ENCODE results near the gene ATP8A1. TPM values are rescaled to one million over a fixed set of nuclear protein-coding genes. Genes with fewer than 3 reads are reported as not detected.

Gene ATP8A1
- total and polyA plus RNA-seq, 4 donors = 0.65 to 15.9 (median 5.9) TPM

GRCh38 chr4:42523066-42523718 lies 133.7 kb downstream of the ATP8A1 start:
- WGBS = 76% methylated on average over 3 of the region's 3 CpGs
- DNase-seq (ENCODE audit: low spot score) = no peak
- no peak overlapping the region for H3K27ac ChIP-seq (ENCODE audit: low read depth in 1 of 2, low read length in 2 of 2)
- H3K36me3 ChIP-seq (ENCODE audit: control insufficient read depth in 4 of 4, insufficient read depth in 3 of 4, low read depth in 1 of 4, low read length in 3 of 4) = peaks cover 0 to 4% (median 0%) of the 10 kb centered on the region in 4 donors
- H3K4me1 ChIP-seq (ENCODE audit: control insufficient read depth in 4 of 4, insufficient read depth in 4 of 4, low read length in 3 of 4) = no peaks in the 10 kb centered on the region
- no peaks in the 10 kb centered on the region for H3K9me3 ChIP-seq (ENCODE audit: control insufficient read depth in 4 of 4, low read length in 3 of 4)
- no peak overlapping the region for H3K4me3 ChIP-seq (ENCODE audit: low read depth in 1 of 3, low read length in 3 of 3)
- TF ChIP-seq SP1 (IDR thresholded peaks at IDR 0.05) (no peak), FOXA2 (IDR thresholded peaks at IDR 0.05) (no peak), HNF4G (IDR thresholded peaks at IDR 0.05) (no peak)
- TF ChIP-seq, protein P1, sequence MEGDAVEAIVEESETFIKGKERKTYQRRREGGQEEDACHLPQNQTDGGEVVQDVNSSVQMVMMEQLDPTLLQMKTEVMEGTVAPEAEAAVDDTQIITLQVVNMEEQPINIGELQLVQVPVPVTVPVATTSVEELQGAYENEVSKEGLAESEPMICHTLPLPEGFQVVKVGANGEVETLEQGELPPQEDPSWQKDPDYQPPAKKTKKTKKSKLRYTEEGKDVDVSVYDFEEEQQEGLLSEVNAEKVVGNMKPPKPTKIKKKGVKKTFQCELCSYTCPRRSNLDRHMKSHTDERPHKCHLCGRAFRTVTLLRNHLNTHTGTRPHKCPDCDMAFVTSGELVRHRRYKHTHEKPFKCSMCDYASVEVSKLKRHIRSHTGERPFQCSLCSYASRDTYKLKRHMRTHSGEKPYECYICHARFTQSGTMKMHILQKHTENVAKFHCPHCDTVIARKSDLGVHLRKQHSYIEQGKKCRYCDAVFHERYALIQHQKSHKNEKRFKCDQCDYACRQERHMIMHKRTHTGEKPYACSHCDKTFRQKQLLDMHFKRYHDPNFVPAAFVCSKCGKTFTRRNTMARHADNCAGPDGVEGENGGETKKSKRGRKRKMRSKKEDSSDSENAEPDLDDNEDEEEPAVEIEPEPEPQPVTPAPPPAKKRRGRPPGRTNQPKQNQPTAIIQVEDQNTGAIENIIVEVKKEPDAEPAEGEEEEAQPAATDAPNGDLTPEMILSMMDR (IDR thresholded peaks at IDR 0.05; ENCODE audit: low read depth, low read length, missing input control) = no peak
- no peak overlapping the region for H3K9ac ChIP-seq (ENCODE audit: low read depth in 1 of 2, low read length in 2 of 2)
- H3K27me3 ChIP-seq (ENCODE audit: control insufficient read depth in 4 of 4, insufficient read depth in 4 of 4, low read length in 3 of 4) = no peaks in the 10 kb centered on the region

DNA sequence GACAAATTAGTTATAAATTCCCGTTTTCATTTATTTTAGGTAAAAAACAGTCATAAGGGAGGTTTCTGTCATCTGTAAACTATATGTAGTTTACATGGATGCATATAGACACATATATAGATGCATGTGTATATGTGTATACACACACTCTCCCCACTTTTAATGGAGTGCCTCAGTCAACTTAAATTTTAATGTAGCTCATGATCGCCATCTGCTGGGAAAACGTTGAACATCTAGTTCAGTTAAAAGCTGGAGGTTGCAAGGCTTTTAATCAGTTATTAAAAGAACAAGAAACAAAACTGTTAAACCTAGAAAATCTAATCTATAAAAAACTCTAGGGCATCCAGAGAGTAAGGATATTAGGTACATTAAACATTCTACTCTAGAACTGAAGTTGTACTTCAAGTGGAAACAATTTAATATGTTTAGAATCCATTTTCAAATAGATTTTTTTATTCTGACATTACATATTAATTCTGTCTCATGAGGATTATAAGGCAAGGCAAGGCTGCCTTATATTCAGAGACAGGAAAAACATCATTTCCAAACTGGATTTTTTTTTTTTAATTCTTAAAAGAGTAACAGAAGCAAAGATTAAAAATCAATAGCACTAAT lies 137.0 kb downstream of the ATP8A1 start:
- Histone ChIP-seq H3K36me3 (ENCODE audit: control insufficient read depth in 4 of 4, insufficient read depth in 3 of 4, low read depth in 1 of 4, low read length in 3 of 4) (peaks cover 0 to 4% (median 0%) of the 10 kb centered on the region in 4 donors), H3K27ac (ENCODE audit: low read depth in 1 of 2, low read length in 2 of 2) (no peak overlapping the region), H3K4me1 (ENCODE audit: control insufficient read depth in 4 of 4, insufficient read depth in 4 of 4, low read length in 3 of 4) (no peaks in the 10 kb centered on the region), H3K9ac (ENCODE audit: low read depth in 1 of 2, low read length in 2 of 2) (no peak overlapping the region), H3K9me3 (ENCODE audit: control insufficient read depth in 4 of 4, low read length in 3 of 4) (no peaks in the 10 kb centered on the region), H3K27me3 (ENCODE audit: control insufficient read depth in 4 of 4, insufficient read depth in 4 of 4, low read length in 3 of 4) (no peaks in the 10 kb centered on the region), H3K4me3 (ENCODE audit: low read depth in 1 of 3, low read length in 3 of 3) (no peak overlapping the region)
- DNase-seq (ENCODE audit: low spot score) = peak; percentile 57
- 19% methylated on average over 3 of the region's 3 CpGs for WGBS
- TF ChIP-seq RAD21 (IDR thresholded peaks at IDR 0.05) (peak; percentile 83 to 88), HNF4A (conservative IDR thresholded peaks at IDR 0.05) (no peak), TAF1 (conservative IDR thresholded peaks at IDR 0.05) (no peak)
- TF ChIP-seq, protein P1 (IDR thresholded peaks at IDR 0.05; ENCODE audit: low read depth, low read length, missing input control) = peak; percentile 67

- no peak overlapping the region for H3K27ac ChIP-seq (ENCODE audit: low read depth in 1 of 2, low read length in 2 of 2)
- no peak overlapping the region for H3K9ac ChIP-seq (ENCODE audit: low read depth in 1 of 2, low read length in 2 of 2)
- no peaks in the 10 kb centered on the region for H3K4me1 ChIP-seq (ENCODE audit: control insufficient read depth in 4 of 4, insufficient read depth in 4 of 4, low read length in 3 of 4)
- no peak overlapping the region for H3K4me3 ChIP-seq (ENCODE audit: low read depth in 1 of 3, low read length in 3 of 3)
- DNase-seq (ENCODE audit: low spot score) = no peak
- WGBS = 72% methylated on average over 5 of the region's 5 CpGs
- H3K36me3 ChIP-seq (ENCODE audit: control insufficient read depth in 4 of 4, insufficient read depth in 3 of 4, low read depth in 1 of 4, low read length in 3 of 4) = no peaks in the 10 kb centered on the region
- H3K9me3 ChIP-seq (ENCODE audit: control insufficient read depth in 4 of 4, low read length in 3 of 4) = no peaks in the 10 kb centered on the region
- no peaks in the 10 kb centered on the region for H3K27me3 ChIP-seq (ENCODE audit: control insufficient read depth in 4 of 4, insufficient read depth in 4 of 4, low read length in 3 of 4)
- TF ChIP-seq SP1 (IDR thresholded peaks at IDR 0.05) (no peak), REST (IDR thresholded peaks at IDR 0.05) (no peak), NR2F2 (IDR thresholded peaks at IDR 0.05) (no peak), EGR1 (IDR thresholded peaks at IDR 0.05; ENCODE audit: low read depth in 2 of 2) (no peak), HNF4A (conservative IDR thresholded peaks at IDR 0.05) (no peak)
- TF ChIP-seq, protein P1 (IDR thresholded peaks at IDR 0.05; ENCODE audit: low read depth, low read length, missing input control) = no peak
- TF ChIP-seq, protein P2, sequence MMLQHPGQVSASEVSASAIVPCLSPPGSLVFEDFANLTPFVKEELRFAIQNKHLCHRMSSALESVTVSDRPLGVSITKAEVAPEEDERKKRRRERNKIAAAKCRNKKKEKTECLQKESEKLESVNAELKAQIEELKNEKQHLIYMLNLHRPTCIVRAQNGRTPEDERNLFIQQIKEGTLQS (IDR thresholded peaks at IDR 0.05) = no peak
Measured at GRCh38 chr4:42515156-42515884, 141.6 kb downstream of the ATP8A1 start.
